Left hindlimb (tissue), 1 donor: ENCODE results near the gene SHISAL1.

Experiments used
- DNase-seq: peaks from one replicate; pipeline ENCODE4 v3.0.0-alpha.2; 2018

SHISAL1 gene

DNA sequence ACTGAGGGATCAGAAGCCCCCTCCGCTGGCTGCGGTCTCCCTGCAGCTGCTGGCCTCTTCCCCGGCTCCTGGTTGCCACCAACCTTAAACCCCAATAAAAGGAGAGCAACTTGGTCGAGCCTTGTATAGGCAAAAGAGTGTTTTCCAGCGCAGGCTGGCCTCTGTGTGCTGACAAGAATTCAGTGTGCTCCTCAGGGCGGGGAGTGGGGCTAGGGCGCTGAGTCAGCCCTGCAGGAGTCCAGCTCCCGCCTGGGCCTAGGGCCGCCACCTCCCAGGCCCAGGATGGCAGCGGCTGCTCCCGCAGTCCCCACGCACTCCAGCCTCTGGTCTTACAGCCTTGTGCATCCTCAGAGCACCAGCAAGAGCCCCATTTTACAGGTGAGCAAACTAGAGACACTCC, at the start of gene SHISAL1:
SHISAL1 (minus strand) TSS at position 186 of the 400 bp plus-strand sequence. CDS start 12,006 bp downstream, outside the sequence.
- DNase-seq = no peak

DNA sequence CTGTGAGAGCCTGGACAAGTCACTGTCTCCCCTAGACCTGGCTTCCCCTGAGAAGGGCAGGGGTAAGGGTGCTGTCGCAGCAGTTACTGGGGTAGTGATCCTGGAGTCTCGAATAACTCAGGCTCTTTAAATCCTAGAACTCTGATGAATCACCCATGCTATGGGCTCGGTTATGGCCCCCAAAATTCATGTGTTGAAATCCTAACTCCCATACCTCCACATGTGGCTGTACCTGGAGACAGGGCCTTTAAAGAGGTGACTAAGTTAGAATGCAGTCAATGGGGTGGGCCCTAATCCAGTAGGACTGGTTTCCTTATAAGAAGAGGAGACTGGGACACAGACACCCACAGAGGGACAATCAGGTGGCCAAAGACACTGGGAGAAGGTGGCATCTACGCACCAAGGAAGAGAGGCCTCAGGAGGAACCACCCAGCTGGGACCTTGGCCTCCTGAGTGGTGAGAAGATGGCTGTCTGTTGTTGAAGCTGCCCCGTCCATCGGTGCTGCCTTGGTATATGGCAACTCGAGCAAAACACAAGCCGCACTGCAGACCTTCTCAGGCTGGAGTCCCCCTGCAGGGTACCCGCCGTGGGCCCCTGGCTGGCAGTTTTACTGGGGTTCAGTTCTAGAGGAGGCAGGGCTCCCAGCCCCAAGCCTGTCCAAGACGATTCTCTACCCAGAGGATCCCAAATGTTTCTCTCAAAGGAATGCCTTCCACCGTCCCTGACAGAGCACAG, 48.8 kb upstream of the SHISAL1 start:
- DNase-seq = peak; percentile 22

DNA sequence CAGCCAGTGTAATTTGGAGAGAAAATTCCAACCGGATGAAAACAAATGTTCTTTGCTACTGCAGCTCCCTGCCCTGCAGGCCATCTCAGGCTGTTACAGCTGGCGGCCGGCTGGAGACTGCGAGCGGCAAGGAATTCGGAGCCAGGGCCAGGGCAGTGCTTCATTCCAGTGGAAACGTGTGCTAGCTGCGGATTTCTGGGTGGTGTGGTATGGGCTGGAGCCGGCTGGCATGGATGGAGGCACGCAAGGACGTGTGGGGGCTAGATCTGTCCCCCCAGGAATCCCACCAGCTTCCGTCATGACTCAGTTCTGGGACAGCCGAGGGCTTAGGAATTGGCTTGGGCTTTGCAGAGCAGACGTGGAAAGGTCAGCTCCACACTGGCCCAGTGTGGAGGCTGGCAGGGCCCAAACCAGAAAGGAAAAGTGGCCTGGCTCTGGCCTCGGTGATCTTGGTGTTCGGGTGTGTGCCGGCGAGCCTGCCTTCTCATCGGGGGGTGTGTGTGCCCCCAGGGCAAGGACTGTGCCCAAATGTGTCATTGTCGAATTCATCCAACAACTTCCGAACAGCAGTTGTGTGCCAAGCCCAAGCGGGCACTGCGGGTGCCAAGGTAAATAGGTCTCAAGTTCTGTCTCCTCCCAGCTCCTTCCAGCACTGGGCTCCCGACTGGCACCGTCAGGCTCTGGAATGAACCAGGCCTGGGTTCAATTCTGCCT, 48.1 kb upstream of the SHISAL1 start:
- peak; percentile 79 for DNase-seq

DNA sequence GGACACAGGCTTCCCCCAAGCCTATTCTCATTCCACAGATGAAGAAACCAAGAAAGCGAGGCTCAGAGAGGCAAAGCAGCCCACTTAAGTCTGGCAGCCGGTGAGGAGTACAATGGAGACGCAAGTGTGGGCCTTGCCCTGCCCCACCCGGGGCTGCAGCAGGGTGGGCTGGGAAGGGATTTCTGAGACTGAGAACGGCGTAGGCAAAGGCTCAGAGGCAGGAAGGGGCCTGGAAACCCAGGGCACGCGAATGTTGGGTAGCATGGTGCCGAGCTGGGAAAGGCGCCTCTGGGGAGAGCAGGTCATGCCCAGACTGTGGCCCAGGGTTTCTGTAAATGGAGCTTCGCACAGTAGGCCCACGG, 47.5 kb upstream of the SHISAL1 start:
- DNase-seq = no peak

DNA sequence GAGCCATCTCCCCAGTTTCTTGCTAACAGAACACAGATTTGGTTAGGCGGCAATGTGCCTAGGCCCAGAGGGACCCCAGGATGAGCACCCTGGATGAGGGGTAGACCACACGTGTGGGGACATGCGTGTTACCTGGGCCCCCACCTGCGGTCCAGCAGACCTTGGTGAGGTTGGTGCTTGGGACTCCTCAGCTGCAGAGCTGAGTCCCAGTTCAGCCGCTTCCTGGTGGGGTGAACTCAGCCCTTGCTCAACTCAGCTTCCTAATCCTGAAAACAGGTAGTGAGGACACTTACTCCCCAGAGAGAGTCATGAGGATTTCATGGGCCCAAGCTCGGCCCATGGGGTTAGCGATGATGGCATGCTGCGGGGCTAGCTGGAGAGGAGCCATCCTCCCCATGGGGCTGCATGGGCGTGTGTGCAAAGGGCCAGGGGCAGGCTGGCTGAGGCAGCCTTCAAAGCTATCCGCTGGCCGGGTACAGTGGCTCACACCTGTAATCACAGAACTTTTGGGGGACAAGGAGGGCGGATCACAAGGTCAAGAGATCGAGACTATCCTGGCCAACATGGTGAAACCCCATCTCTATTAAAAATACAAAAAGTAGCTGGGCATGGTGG, 46.9 kb upstream of the SHISAL1 start:
- peak; percentile 23 for DNase-seq

DNA sequence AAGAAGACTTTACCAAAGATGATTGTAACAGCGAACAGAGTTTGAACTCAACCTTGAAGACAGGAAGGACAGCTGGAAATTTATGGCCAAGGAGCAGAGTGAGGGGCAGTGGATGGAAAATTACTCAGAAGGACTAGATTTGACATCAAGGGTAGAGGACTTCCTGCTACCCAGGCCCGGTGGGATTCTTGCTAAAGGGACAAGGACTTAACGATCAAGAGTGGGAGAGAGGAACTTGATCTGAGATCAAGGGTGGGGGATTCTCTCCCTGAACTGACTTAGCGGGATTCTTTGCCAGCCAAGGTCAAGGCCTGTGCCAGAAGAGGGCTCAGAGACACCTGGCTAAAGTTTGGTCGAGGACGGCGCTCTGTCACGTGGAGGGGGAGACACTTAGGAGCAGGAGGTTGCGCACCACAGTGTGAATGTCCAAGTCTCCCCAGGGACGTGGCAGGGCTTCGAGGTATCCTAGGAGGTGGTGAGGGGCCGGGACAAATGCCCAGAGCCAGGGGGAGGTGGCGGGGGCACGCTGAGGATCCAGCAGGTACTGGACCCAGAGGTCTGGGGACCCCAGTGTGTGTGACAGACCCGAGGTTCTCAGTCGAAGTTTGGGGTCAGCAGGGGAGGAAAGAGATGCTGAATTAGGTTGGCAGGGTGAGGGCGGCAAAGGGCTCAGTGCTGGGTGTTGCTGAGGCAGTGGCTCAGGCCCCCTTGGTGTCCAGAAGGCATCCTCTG, 46.1 kb upstream of the SHISAL1 start:
- DNase-seq = peak; percentile 23

DNA sequence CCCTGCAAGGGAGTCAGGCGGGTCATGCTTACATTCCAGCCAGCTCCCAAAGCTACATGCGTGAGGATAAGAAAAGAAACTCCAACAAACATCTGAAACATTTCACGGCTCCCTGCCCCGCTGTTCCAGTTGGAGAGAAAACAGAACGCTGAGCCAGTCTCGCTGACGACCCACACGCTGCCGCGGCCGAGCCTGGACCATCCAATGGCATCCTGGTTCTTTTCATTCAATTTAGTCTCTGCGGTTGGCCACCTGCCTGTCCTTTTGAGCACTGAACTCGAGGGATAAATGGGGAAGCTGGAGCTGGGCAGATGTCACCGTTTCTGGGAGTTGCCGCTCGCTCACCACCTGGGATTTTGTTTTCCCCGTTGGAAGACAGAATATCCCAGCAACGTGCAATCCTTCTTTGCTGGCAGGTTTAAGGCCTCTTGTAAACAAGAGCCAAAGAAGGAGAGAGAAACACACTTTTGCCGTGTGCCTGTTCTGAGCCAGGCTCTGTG, 45.3 kb upstream of the SHISAL1 start:
- peak; percentile 49 for DNase-seq

DNA sequence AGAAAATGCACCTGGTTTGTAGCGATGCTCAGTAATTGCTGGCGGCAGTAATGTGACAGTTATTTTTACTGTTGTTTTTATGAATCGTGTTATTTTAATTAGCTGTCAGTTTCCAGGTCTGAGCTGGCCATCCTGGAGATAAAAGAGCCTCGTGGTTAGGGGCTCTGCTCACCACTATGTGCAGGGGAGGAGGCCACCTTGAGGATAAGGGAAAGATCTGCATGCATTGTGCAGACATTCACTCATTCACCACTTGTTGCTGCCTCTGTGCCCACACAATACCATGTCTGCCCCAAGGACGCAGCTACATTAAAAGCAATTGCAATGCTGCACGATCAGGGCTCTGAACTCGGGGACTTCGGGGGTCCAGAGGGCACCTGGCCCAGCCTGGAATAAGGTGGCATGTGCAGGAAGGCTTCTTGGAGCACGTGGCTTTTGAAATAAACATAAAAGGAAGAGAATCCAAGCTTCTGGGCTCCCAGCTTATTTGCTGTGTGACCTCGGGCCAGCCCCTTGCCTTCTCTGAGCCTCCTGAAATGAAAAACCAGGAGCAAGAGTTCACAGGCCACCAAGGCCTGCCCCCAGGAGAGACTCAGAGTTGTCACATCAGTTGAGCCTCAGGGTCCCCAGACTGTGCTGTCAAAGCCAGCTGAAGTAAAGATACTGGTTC, 44.7 kb upstream of the SHISAL1 start:
- no peak for DNase-seq

DNA sequence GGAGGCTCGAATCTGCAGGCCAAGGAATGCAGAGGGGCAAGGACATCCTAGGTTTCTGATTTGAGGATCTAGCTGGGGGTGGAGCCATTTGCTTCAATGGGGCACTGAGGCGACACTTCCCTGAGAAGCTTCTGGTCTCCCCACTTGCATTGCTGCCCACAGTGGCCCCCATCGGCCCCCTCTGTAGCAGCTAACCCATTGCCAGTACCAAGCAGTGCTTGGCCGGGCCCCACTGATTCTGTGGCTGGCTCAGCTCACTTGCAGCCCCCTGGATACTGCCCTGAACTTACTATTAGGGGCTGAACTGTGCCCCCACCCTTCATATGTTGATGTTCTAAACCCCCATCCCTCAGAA, 42.9 kb upstream of the SHISAL1 start:
- no peak for DNase-seq

DNA sequence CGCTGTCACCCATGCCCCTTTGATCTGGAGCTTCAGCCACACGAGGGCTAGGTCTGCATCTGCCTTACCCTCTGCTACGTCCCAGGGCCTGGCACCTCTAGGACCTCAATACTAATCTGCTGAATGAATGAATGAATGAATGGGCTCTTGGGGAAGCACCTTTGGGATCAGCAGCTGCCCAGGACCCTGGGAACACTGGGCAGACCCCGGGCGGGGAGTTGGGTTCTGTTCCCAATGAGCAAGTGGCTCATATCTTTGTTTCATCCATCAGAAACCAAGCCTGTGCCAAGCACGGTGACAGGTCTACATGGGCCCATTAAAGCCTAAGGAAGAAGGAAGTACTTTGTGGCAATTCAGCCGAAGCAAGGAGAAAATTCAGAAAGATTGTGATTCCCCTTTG, 41.5 kb upstream of the SHISAL1 start:
- peak; percentile 4 for DNase-seq

DNA sequence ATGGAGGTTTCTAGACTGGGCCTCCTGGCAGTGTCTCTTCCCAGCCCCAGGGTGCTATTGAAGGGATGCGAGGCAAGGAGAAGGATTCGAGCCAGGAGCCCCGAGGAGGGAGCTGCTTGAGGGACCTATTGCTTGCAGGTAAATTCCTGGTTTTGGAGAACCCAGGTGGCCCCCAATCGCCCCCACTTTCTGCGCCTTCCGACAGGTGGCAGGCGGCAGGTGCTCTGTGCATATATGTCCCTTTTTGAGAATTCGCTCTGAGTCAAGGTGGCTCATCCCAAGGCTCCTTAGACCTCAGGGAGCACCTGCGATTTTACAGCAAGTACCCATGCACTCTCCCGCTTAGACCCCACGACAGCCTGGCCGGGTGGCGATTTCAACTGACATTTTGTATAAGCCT, 40.3 kb upstream of the SHISAL1 start:
- DNase-seq = peak; percentile 12

DNA sequence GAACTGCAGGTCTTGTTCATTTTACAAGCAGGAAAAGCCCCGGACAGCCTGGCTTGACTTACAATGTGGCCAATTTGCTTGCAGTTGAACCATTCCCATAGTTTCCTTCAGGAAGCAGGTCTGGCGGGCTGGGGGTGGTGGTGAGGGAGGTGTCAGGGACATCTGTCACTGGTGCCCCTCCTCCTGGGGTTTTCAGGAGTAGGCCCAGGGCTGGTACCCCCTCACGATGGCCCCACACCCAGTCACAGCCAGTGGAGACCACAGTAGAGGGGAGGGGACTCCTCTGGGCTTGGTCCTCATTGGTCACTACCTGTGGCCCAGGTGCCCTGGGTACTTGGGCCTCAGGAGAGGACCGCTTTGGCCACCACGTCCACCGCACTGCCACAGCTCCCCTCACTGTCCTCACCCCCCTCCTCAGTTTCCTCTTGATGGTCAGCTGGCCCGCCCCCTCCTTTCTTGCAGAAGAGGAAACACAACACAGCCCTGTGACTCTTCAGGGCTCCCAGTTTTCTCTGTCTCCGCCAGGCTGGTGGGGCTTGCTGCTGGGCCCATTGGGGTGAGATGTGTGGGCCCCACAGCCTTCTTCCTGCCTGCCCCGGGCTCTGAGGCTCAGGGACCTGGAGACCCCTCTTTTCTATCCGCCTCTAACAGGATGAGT, 39.8 kb upstream of the SHISAL1 start:
- DNase-seq = no peak

DNA sequence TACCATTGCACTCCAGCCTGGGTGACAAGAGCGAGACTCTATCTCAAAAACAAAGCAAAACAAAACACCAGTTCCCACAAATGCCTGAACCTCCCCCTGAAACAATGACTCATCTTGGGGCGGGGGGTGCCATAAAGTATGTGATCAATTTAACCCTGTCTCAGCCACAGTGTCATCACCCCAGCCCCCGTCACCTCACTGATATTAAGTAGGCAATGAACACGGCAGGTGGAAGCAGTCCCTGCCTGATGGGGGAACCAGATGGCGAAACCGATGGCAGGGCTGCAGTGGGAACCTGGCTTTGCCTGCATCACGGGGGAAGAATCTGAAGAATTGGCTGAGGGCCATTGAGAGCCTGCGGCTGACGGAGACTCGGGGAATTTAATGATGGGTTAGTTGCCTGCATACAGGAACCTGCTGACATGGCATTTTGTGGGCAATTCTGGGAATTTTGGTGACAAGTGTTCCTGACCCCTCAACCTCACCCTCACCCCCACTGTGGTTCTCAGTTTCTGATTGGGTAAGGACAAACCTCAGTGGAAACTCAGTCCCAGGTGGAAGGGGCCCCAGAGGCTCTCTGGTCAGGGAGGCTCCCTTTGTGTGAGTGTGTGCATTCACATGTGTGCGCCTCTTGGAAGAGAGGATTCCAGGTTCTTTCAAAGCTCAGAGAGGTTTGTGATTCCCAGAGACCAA, 39.1 kb upstream of the SHISAL1 start:
- peak; percentile 83 for DNase-seq

DNA sequence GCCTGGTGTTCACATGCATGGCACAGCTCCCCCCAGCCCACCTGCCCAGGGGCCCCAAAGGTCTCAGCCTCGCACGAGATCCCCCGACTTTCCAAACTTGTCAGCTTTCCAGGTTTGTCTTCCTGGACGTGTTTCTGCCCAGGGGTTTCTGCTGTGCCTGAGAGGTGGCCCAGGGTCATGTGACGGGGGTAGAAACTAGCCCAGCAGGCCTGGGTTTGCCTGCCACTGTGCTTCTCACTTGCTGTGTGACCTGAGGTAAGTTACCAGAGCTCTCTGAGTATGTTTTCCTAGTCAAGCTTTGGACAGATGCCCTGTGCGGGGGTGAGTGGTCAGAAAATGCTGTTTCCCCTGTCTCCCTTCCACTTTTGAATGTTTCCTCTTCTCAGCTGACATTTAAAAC, 38.3 kb upstream of the SHISAL1 start:
- DNase-seq = no peak

DNA sequence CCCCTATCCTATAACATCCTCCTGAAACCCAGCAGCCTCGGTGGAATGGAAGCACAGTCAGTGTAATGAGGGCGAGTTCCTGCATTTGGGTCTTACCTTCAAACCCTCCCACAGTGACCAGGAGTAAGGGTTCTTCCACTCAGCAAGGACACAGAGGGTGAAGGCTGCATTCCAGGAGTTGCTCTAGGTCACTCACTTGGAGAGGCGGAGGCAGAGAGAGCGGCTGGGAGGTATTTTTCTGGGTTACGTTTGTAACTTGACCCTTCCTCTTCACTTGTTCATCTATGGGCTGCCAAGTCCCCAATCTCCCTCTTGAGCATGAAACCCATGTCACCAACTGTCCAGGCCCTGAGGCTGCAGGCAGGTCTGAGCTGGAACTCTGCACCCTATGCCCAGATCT, 36.8 kb upstream of the SHISAL1 start:
- no peak for DNase-seq

DNA sequence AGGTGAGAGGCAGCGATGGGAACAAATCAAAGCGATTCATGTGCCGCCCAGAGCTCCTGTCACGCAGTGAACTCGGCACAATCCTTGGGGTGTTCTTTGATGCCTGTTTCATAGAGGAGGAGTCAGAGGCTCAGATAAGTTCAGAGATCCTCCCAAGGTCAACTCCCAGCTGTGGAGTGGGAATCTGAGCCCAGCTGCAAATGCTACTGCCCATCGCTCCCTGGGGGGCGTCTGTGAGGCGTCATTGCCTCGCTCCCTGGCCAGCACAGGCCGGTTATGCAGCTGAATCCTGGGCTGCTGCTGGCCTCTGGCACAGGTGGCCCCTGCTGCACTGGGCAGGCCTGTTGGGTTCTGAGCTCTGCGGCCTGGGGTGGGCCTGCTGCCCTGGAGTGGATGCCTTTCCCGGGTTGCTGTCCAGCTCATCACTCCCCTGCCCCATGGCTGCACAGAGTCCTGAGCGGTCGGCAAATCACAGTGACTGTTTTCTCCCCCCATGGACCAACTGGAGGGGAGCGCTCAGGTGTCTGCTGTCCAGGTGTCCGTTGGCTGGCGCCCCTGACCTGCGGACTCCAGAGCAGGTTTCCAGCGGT, 36.3 kb upstream of the SHISAL1 start:
- no peak for DNase-seq

DNA sequence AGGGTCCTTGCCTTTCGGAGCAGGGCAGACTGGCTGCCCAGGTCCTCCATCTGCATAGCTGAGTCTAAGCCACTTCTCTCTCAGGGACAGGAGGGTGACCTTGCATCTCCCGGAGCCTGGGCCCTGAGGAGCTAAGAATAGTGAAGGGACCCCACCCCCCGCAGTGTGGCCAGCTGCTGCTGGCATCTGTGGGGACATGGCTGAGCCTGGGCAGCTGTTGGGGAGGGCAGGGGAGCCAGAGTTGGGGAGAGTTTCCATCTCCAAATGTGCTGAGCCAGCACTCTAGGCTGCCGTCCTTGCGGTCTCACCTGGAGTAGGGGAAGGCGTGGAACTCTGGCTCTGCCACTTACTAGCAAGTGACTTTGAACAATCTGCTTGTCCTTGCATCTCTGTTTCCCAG, 34.8 kb upstream of the SHISAL1 start:
- no peak for DNase-seq

DNA sequence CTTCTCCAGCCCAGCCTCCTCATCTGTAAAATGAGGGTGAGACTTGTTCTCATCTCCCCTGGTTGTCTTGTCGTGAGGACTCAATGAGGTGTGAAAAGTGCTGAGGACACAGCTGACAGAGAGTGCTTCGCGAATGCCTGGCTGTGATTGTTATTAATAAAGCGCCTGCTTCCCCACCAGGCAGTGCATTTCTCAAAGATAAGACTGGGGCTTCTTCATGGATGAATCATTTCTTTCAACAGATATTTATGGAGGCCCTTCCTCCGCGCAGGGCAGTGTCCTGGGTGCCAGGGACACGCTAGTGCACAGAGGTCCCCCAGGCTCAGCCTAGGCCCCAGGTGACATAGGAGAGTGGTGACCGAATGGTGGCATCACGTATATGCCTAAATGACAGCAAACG, 34.3 kb upstream of the SHISAL1 start:
- no peak for DNase-seq

DNA sequence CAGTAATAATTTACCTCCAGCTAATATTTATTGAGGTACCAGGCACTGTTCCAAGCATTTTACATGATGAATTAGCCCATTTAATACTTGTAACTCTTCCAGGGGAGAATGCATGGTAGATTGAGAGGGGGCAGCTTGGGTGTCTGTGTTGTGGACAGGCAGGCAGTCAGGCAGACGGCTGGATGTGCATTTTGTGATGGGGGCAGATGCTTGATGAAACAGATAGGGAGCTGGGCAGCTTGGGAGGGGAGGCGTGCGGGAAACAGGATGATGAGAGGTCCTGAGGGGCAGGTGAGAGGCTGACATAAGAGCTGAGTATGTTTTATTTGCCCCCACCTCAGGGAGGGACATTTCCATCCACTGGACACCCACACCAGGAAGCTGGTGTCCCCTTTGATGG, 33.1 kb upstream of the SHISAL1 start:
- no peak for DNase-seq

DNA sequence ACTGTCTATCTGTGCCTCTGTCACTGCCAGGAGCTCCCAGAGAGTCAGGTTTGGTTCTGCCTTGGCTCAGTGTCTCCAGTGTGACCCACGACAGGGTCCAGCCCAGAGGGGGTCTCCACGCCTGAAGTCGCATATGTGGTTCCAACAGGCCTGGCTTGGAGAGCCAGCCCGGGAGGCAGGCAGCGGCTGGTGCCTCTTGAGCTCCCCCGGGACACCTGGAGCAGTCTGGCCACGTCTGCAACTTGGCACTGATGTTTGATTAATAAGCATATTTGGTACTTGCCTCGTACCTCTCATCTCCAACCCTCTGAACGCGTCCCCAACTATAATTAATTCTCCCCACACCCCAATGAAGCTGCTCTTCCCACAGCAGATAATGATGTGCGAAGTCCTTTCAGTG, 31.7 kb upstream of the SHISAL1 start:
- no peak for DNase-seq

DNA sequence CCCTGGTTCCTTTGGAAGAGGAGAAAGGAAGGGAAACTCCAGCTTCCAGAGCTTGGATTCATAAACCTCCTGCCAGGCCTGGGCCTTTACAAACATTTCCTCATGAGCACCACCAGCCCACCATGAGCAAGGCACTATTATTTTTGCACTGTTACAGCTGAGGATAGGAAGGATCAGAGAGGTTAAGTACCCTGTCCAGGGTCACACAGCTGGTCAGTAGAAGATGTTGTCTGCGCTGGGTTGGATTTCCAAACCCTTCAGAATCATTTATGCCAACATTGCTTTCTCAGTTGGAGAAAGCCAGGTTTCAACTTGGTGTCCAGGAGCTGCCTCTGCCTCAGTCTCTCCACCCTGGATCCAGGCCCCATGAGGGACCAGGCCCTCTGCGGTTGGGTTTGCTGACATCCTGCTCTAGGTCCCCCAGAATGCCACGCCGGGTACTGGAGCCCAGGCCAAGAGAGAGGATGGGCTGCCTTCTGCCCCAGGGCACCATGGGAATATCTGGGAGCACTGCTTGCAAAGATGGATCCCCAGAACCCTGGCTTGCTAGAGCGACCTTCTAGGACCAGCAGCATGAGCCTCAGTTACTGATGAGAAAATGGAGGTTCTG, 29.7 kb upstream of the SHISAL1 start:
- DNase-seq = no peak
